Measurements from ENCODE around the gene HSD11B1.

- no peak for TF ChIP-seq CTCF (IDR thresholded peaks at IDR 0.05)
- TF ChIP-seq POLR2A (IDR thresholded peaks at IDR 0.05) = no peak
- TF ChIP-seq POLR2AphosphoS5 (IDR thresholded peaks at IDR 0.05) = no peak
- TF ChIP-seq EP300 (IDR thresholded peaks at IDR 0.05) = no peak
Observed at GRCh38 chr1:209775678-209776077, 71.0 kb downstream of the HSD11B1 start.
